Vagina (tissue), 2 donors: ENCODE results near the gene ACTR5. TPM values are rescaled to one million over a fixed set of nuclear protein-coding genes. Genes with fewer than 3 reads are reported as not detected.

Source experiments
- DNase-seq, 2 donors: peaks; one replicate each; pipeline ENCODE4 v3.0.0-alpha.2; 2017; ENCODE audit errors: extremely low spot score in 2 of 2
- H3K27ac ChIP-seq: fragments of 200-600 bp; sonication (generic); one replicate; pipeline ENCODE4 v1.5.1; 2019
- H3K27me3 ChIP-seq: fragments of 200-600 bp; sonication (generic); one replicate; pipeline ENCODE4 v1.5.1; 2019
- H3K36me3 ChIP-seq, 2 donors: fragments of 200-600 bp; sonication (generic); one replicate each; pipeline ENCODE4 v1.5.1; 2017 to 2019
- H3K4me1 ChIP-seq: fragments of 200-600 bp; sonication (generic); one replicate; pipeline ENCODE4 v1.5.1; 2019
- H3K4me3 ChIP-seq, 2 donors: fragments of 200-600 bp; sonication (generic); 1 replicate in 1 of 2; 2 replicates in 1 of 2; pipeline ENCODE4 v1.5.1; 2016 to 2019
- H3K9me3 ChIP-seq: fragments of 200-600 bp; sonication (generic); one replicate; pipeline ENCODE4 v1.5.1; 2019
- POLR2A ChIP-seq, 2 donors: fragments of 450-650 bp; IDR thresholded peaks; one replicate each; pipeline ENCODE4 v1.6.1; 2017; ENCODE audit warnings: antibody characterized with exemption in 2 of 2, mild to moderate bottlenecking in 2 of 2, moderate library complexity in 2 of 2
- POLR2AphosphoS5 ChIP-seq, 2 donors: sonication (generic); formaldehyde crosslinking; IDR thresholded peaks; one replicate each; pipeline ENCODE4 v1.9.0; 2017; ENCODE audit warnings: antibody characterized with exemption in 2 of 2, mild to moderate bottlenecking in 2 of 2, low read depth in 1 of 2; ENCODE audit not compliant: insufficient read depth in 1 of 2
- intact Hi-C: fragments of 100-400 bp; cut with DNase I; formaldehyde crosslinking; loops from one replicate; pipeline ENCODE4 v1.15.1; 2023
- total RNA-seq: library from RNA; depleted of rRNA; stranded (reverse); fragments of >200 nt; gene quantifications from one replicate; pipeline ENCODE4 v1.2.3, GENCODE V29; 2016
- TF ChIP-seq, protein P1 (sequence below), 3 experiments: fragments of 450-650 bp in 2 of 3; fragments of 200-600 bp in 1 of 3; sonication (generic) in 1 of 3; IDR thresholded peaks; one replicate each; pipeline ENCODE4 v1.5.1; 2017 to 2019; ENCODE audit warnings: antibody characterized with exemption in 3 of 3, mild to moderate bottlenecking in 2 of 3, moderate library complexity in 2 of 3

ACTR5 gene
- total RNA-seq, 1 donor from 2014 or later, result 18.4 TPM

DNA sequence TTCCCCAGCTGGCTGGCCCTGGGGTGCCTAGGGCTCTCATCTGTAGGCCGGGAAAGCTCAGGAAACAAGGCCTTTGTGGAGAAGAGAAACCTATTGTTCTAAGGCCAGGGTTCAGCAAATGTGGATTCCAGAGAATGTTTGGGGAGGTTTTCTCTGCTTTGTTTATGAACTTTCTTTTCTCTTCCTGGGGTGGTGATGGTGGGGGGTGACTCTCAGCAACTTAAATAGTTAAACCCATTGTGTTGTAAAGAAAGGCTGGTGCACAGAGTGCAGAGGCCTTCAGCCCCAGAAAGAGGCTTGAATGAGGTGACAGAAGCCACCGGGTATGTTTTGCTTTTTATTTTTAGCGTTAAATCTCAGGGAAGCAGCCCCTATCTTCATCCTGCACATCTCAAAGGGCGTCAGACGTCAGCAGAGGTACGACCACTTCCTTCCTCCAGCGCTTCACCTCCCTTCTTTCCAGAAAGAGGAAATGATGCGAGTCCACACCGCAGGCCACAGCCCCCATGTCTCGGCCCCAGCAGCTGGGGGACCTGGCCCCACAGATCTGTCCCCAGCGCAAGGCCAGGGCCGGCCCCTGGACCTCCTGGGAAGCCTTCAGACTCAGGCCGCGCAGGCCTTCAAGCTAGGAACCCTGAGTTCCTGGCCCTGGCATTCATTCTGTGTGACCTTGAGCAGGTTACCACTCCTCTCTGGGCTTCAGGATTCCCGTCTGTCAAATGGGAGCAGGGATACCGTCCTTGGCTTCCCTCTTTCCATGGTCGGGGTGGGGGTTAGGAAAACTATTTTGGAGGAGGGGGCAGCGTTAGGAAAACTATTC is 56.6 kb downstream of the ACTR5 start:
- intact Hi-C loops, result no loop called here
- no peaks in the 10 kb centered on the region for H3K9me3 ChIP-seq
- peak overlapping the region; percentile 54 for H3K27ac ChIP-seq
- TF ChIP-seq POLR2AphosphoS5 (IDR thresholded peaks at IDR 0.05; ENCODE audit: insufficient read depth in 1 of 2, low read depth in 1 of 2) (peak in 1 of 2 donors; percentile 63), POLR2A (IDR thresholded peaks at IDR 0.05) (no peak)
- TF ChIP-seq, protein P1, sequence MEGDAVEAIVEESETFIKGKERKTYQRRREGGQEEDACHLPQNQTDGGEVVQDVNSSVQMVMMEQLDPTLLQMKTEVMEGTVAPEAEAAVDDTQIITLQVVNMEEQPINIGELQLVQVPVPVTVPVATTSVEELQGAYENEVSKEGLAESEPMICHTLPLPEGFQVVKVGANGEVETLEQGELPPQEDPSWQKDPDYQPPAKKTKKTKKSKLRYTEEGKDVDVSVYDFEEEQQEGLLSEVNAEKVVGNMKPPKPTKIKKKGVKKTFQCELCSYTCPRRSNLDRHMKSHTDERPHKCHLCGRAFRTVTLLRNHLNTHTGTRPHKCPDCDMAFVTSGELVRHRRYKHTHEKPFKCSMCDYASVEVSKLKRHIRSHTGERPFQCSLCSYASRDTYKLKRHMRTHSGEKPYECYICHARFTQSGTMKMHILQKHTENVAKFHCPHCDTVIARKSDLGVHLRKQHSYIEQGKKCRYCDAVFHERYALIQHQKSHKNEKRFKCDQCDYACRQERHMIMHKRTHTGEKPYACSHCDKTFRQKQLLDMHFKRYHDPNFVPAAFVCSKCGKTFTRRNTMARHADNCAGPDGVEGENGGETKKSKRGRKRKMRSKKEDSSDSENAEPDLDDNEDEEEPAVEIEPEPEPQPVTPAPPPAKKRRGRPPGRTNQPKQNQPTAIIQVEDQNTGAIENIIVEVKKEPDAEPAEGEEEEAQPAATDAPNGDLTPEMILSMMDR (IDR thresholded peaks at IDR 0.05), result no peak
- no peak for DNase-seq
- no peaks in the 10 kb centered on the region for H3K36me3 ChIP-seq
- H3K4me3 ChIP-seq, result peak overlapping the region; percentile 51 to 55
- H3K27me3 ChIP-seq, result peaks cover 3% of the 10 kb centered on the region
- H3K4me1 ChIP-seq, result peaks cover 34% of the 10 kb centered on the region

DNA sequence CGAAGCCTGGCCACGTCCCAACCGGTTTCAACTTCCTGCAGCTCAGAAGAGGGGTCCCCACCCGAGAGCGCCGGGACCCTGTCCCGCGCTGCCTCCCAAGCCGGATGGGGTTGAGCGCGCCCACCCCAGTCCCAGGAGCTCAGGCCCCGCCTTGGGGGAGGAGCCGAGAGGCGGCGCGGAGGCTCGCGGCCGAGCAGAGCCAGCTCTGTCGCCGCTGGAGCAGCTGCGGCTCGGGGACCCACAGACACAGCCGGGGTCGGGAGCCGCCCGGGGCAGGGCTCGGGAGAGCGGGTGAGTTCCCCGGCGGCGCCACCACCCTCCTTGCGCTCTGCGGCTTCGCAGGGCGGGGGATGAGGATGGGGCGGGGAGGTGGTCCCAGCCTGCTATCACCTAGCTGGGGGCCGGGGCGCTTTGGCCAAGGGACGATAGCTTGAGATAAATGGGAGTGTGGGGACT is 57.3 kb downstream of the ACTR5 start, which contains the start of gene PPP1R16B:
TSS of gene PPP1R16B (plus strand) at position 196 of the 456 bp plus-strand sequence. CDS start 30,229 bp downstream, outside the sequence.
- Histone ChIP-seq H3K27ac (peak within 1 kb of the TSS; percentile 54), H3K36me3 (no peaks in the 10 kb centered on the region), H3K4me3 (peak within 1 kb of the TSS; percentile 51 to 55), H3K9me3 (no peaks in the 10 kb centered on the region), H3K4me1 (peaks cover 34% of the 10 kb centered on the region), H3K27me3 (peaks cover 3% of the 10 kb centered on the region)
- TF ChIP-seq POLR2A (IDR thresholded peaks at IDR 0.05), result peak in 1 of 2 donors; percentile 9
- no peak for TF ChIP-seq POLR2AphosphoS5 (IDR thresholded peaks at IDR 0.05; ENCODE audit: insufficient read depth in 1 of 2, low read depth in 1 of 2)
- intact Hi-C loops, result no loop called here
- DNase-seq, result no peak

DNA sequence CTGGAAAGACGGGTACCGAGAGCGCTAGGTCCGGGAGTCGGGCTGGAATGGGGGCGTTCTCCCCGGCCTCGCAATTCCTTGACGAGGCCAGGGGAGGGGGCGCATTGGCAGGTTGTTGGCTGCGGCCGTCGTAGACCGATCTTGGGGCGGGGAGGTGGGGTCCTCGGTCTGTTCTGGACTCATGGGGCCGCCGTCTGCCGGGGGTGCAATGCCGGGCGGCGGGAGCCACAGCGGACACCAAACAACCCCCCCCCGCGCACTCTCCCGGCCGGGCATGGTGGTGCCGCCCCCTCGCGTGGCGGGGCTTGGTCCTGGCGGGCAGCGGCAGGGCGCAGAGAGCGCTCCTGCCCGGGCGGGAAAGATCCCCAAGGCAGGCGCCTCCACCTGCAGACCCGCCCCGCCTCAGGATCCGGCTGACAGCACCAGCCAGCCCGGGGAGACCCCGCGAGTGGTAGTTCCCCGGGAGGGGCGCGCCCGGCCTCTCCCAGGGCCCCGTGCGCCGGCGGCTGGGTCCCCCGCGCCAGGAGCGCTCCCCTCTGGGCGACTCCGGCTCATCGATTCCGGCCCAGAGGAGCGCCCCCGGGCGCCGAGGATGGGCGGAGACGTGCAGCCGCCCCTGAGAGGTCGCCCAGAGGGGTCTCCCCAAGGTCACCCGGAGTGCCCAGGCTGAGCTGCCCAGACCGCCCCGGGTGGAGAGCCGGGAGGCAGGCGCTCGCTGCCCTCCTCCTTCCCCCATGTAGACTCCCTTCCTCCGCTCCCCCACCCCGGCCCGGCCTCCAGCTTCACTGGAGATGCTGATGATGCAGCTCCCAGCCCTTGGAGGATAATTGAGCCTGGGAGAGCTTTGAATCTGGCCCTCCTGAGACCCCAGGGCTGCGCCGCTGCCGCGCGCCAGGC is 57.9 kb downstream of the ACTR5 start:
- peaks cover 3% of the 10 kb centered on the region for H3K27me3 ChIP-seq
- intact Hi-C loops, result no loop called here

DNA sequence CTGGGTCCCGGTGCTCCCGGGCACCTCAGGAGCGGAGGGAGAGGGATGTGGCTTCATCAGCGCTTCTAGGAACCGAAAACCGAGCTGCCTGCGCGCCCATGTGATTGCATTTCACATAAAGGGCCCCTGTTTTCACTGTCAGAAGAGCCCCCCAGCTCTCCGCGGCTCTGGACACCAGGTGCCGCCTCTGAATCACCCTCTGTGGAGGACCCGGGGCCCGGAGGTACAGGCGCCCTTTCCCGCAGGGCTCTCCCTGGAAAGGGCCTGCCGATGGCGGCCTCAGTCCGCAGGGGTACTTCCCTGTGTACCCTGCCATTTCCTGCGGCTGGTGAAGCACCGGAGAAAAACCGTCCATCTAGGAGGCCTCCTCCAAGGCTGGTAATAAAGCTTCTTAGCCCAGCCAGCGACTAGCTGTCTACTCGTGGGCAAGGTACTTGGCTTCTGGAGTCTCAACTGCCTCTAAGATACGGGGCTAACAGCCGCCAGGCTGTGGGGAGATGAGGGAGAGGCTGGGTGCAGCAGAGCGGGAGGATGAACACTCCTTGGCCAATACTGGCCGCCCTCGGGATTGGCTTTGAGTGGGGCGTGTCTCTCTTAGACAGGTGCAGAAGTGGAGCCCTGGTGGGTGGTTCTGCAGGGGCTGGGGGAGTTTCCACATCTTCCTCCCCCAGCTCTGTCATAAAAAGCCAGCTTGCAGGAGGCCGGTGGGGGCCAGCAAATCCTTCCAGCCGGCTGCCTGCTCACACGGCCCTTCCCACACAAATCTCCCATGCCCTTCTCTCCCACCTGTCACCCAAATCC is 58.8 kb downstream of the ACTR5 start:
- peak overlapping the region; percentile 54 for H3K27ac ChIP-seq
- no peaks in the 10 kb centered on the region for H3K36me3 ChIP-seq
- TF ChIP-seq, protein P1 (IDR thresholded peaks at IDR 0.05), result no peak
- peaks cover 3% of the 10 kb centered on the region for H3K27me3 ChIP-seq
- peak overlapping the region; percentile 51 to 55 for H3K4me3 ChIP-seq
- H3K9me3 ChIP-seq, result no peaks in the 10 kb centered on the region
- peaks cover 34% of the 10 kb centered on the region for H3K4me1 ChIP-seq
- DNase-seq, result no peak
- intact Hi-C loops, result no loop called here

More for the DNA sequence above, 57.9 kb downstream of the ACTR5 start:
- DNase-seq, result no peak
- no peaks in the 10 kb centered on the region for H3K9me3 ChIP-seq
- H3K4me1 ChIP-seq, result peaks cover 34% of the 10 kb centered on the region
- no peaks in the 10 kb centered on the region for H3K36me3 ChIP-seq
- H3K4me3 ChIP-seq, result peak overlapping the region; percentile 51 to 55
- peak overlapping the region; percentile 54 for H3K27ac ChIP-seq
- TF ChIP-seq POLR2A (IDR thresholded peaks at IDR 0.05), result no peak
- TF ChIP-seq POLR2AphosphoS5 (IDR thresholded peaks at IDR 0.05; ENCODE audit: insufficient read depth in 1 of 2, low read depth in 1 of 2), result no peak
- TF ChIP-seq, protein P1 (IDR thresholded peaks at IDR 0.05), result no peak

DNA sequence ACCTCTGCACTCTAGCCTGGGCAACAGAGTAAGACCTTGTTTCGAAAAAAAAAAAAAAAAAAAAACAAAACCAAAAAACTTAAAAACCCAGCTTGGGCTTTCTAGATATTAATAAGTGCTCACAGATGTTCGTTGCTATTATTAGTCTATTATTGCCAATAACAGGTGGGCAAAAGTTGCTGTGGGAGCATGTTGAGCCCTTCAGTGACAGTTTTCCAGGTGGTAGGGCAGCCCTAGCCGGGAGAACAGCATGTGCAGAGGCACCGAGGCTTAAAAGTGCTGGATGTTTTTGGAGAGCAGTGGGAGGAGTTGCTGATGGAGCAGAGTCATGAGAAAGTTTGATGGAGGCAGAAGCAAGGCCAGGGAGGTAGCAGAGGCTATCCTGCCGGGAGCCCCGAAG is 61.7 kb downstream of the ACTR5 start:
- no peaks in the 10 kb centered on the region for H3K36me3 ChIP-seq
- DNase-seq, result no peak
- no peak overlapping the region for H3K27ac ChIP-seq
- H3K4me1 ChIP-seq, result peaks cover 34% of the 10 kb centered on the region
- peaks cover 3% of the 10 kb centered on the region for H3K27me3 ChIP-seq
- intact Hi-C loops, result no loop called here
- TF ChIP-seq, protein P1 (IDR thresholded peaks at IDR 0.05), result no peak
- TF ChIP-seq POLR2A (IDR thresholded peaks at IDR 0.05) (no peak), POLR2AphosphoS5 (IDR thresholded peaks at IDR 0.05; ENCODE audit: insufficient read depth in 1 of 2, low read depth in 1 of 2) (no peak)
- H3K9me3 ChIP-seq, result no peaks in the 10 kb centered on the region
- H3K4me3 ChIP-seq, result no peak overlapping the region
